ENCODE measurements around the gene GPRC6A.

GRCh38 chr6:116767715-116768114, 61.2 kb downstream of the GPRC6A start:
- TF ChIP-seq POLR2A (IDR thresholded peaks at IDR 0.05), result no peak
- TF ChIP-seq CTCF (IDR thresholded peaks at IDR 0.05), result no peak

Data from uterus (tissue), 2 donors.